SK-N-SH (cell line): ENCODE data around the gene RAB33B. TPM values are rescaled to one million over a fixed set of nuclear protein-coding genes. Genes with fewer than 3 reads are reported as not detected.

ENCODE experiments used
- CTCF ChIA-PET: fragments of 300-600, 350-600 bp; formaldehyde crosslinking; extraction: SDS; loops from one replicate; lab custom pipeline; 2021; lab: Yijun Ruan, JAX
- POLR2A ChIA-PET: fragments of 350-600 bp; sonication (Branson Sonifier 250); formaldehyde crosslinking; extraction: SDS; loops from one replicate; lab custom pipeline; 2020; ENCODE audit warnings: antibody characterized with exemption, inconsistent platforms; lab: Yijun Ruan, JAX
- DNase-seq: peaks from one replicate; pipeline ENCODE4 v3.0.0; 2012
- H2AFZ ChIP-seq: fragments of 200-600 bp; sonication (generic); 2 replicates; pipeline ENCODE4 v1.8.1; 2016; ENCODE audit warnings: antibody characterized with exemption, mild to moderate bottlenecking, low read depth
- H3F3A ChIP-seq: fragments of 200-600 bp; sonication (generic); replicated peaks from 2 replicates; pipeline ENCODE3; 2016; ENCODE audit warnings: antibody characterized with exemption, mild to moderate bottlenecking; ENCODE audit not compliant: insufficient read depth
- H3K27ac ChIP-seq, 2 experiments: fragments of 200-500 bp in 1 of 2; fragments of 200-600 bp in 1 of 2; sonication (Bioruptor generic) in 1 of 2; sonication (generic), shearing (Covaris generic) in 1 of 2; 2 replicates each; pipeline versions ENCODE4 v1.5.1 to v1.6.1; 2014 to 2016; ENCODE audit warnings: low read depth in 2 of 2, inconsistent platforms in 1 of 2, low read length in 1 of 2, mild to moderate bottlenecking in 1 of 2, mixed read lengths in 1 of 2
- H3K27me3 ChIP-seq: fragments of 200-600 bp; sonication (generic), shearing (Covaris generic); 2 replicates; pipeline ENCODE4 v1.6.1; 2016; ENCODE audit warnings: mixed run types; ENCODE audit not compliant: insufficient read depth
- H3K36me3 ChIP-seq, 2 experiments: fragments of 200-500 bp in 1 of 2; fragments of 200-600 bp in 1 of 2; sonication (Bioruptor generic) in 1 of 2; sonication (generic) in 1 of 2; replicated peaks in 1 of 2; 2 replicates each; pipeline versions ENCODE3 to v1.5.1; 2014 to 2016; ENCODE audit warnings: low read length in 1 of 2, mild to moderate bottlenecking in 1 of 2; ENCODE audit not compliant: insufficient read depth in 2 of 2, control insufficient read depth in 1 of 2
- H3K4me1 ChIP-seq, 2 experiments: fragments of 200-500 bp in 1 of 2; fragments of 200-600 bp in 1 of 2; sonication (Bioruptor generic) in 1 of 2; sonication (generic), shearing (Covaris generic) in 1 of 2; 2 replicates each; pipeline versions ENCODE4 v1.5.1 to v1.6.1; 2014 to 2016; ENCODE audit warnings: low read depth in 1 of 2, low read length in 1 of 2, mixed run types in 1 of 2; ENCODE audit not compliant: insufficient read depth in 2 of 2, control insufficient read depth in 1 of 2
- H3K4me2 ChIP-seq: fragments of 200-600 bp; sonication (generic), shearing (Covaris generic); 2 replicates; pipeline ENCODE4 v1.6.1; 2017; ENCODE audit warnings: mixed run types
- H3K4me3 ChIP-seq, 2 experiments: fragments of 200-500 bp in 1 of 2; fragments of 200-600 bp in 1 of 2; sonication (Bioruptor generic) in 1 of 2; sonication (generic), shearing (Covaris generic) in 1 of 2; 2 replicates each; pipeline versions ENCODE4 v1.5.1 to v1.8.1; 2014 to 2016; ENCODE audit warnings: low read depth in 2 of 2, inconsistent platforms in 1 of 2, low read length in 1 of 2, mild to moderate bottlenecking in 1 of 2, mixed read lengths in 1 of 2, moderate library complexity in 1 of 2
- H3K79me2 ChIP-seq: fragments of 200-600 bp; sonication (generic); 2 replicates; pipeline ENCODE4 v1.8.1; 2017; ENCODE audit warnings: mild to moderate bottlenecking; ENCODE audit not compliant: insufficient read depth
- H3K9ac ChIP-seq: fragments of 200-600 bp; sonication (generic); 2 replicates; pipeline ENCODE4 v1.6.1; 2017; ENCODE audit warnings: mixed run types
- H3K9me2 ChIP-seq: fragments of 200-600 bp; sonication (generic); 2 replicates; pipeline ENCODE4 v1.6.1; 2017; ENCODE audit warnings: mixed run types
- H3K9me3 ChIP-seq: fragments of 200-600 bp; sonication (generic); 2 replicates; pipeline ENCODE4 v1.6.1; 2017; ENCODE audit warnings: mixed run types, mild to moderate bottlenecking, moderate library complexity
- H4K20me1 ChIP-seq: fragments of 200-600 bp; sonication (generic); 2 replicates; pipeline ENCODE4 v1.6.1; 2017; ENCODE audit warnings: mild to moderate bottlenecking, mixed run types; ENCODE audit not compliant: insufficient read depth
- CHD2 ChIP-seq: fragments of 150-350 bp; IDR thresholded peaks from 2 replicates; pipeline ENCODE4 v1.6.1; 2018; ENCODE audit warnings: low read length; ENCODE audit not compliant: partially characterized antibody
- EP300 ChIP-seq, 2 experiments: IDR thresholded peaks; 2 replicates each; pipeline versions ENCODE4 v1.4.0 to v1.6.1; 2012; ENCODE audit warnings: borderline replicate concordance in 1 of 2, low read depth in 1 of 2, low read length in 1 of 2
- FOSL2 ChIP-seq: IDR thresholded peaks from 2 replicates; pipeline ENCODE4 v1.4.0; 2012; ENCODE audit warnings: low read depth, mild to moderate bottlenecking, moderate library complexity, borderline replicate concordance
- FOXM1 ChIP-seq: IDR thresholded peaks from 2 replicates; pipeline ENCODE4 v1.4.0; 2012; ENCODE audit warnings: low read depth, mild to moderate bottlenecking
- GABPA ChIP-seq: IDR thresholded peaks from 2 replicates; pipeline ENCODE4 v1.4.0; 2012; ENCODE audit warnings: low read depth, mild to moderate bottlenecking
- GATA2 ChIP-seq: sonication (generic); formaldehyde crosslinking; IDR thresholded peaks from 2 replicates; pipeline ENCODE4 v1.5.0; 2020; ENCODE audit warnings: mild to moderate bottlenecking, missing genetic modification reagents
- MAX ChIP-seq: IDR thresholded peaks from 2 replicates; pipeline ENCODE4 v1.4.0; 2012; ENCODE audit warnings: low read depth
- MEF2A ChIP-seq: IDR thresholded peaks from 2 replicates; pipeline ENCODE4 v1.4.0; 2012; ENCODE audit warnings: low read depth, borderline replicate concordance
- MXI1 ChIP-seq: IDR thresholded peaks from 2 replicates; pipeline ENCODE4 v1.6.1; 2012; ENCODE audit warnings: mild to moderate bottlenecking, low read depth, low read length, improper control_type of control experiment
- NFIC ChIP-seq: IDR thresholded peaks from 2 replicates; pipeline ENCODE4 v1.4.0; 2012; ENCODE audit warnings: borderline replicate concordance
- POLR2AphosphoS5 ChIP-seq: IDR thresholded peaks from 2 replicates; pipeline ENCODE4 v1.6.1; 2012; ENCODE audit warnings: low read depth, low read length
- RAD21 ChIP-seq: IDR thresholded peaks from 2 replicates; pipeline ENCODE4 v1.6.1; 2012; ENCODE audit warnings: mild to moderate bottlenecking, low read length
- RCOR1 ChIP-seq: fragments of 150-350 bp; IDR thresholded peaks from 2 replicates; pipeline ENCODE4 v1.6.1; 2017; ENCODE audit warnings: antibody characterized with exemption, low read length
- RFX5 ChIP-seq: IDR thresholded peaks from 2 replicates; pipeline ENCODE4 v1.6.1; 2012; ENCODE audit warnings: mild to moderate bottlenecking, improper control_type of control experiment, low read length
- RXRA ChIP-seq: IDR thresholded peaks from 2 replicates; pipeline ENCODE4 v1.4.0; 2012; ENCODE audit warnings: low read depth, mild to moderate bottlenecking, borderline replicate concordance
- SMC3 ChIP-seq: IDR thresholded peaks from 2 replicates; pipeline ENCODE4 v1.6.1; 2012; ENCODE audit warnings: low read depth, low read length, improper control_type of control experiment
- TCF12 ChIP-seq: IDR thresholded peaks from 2 replicates; pipeline ENCODE4 v1.4.0; 2012
- YY1 ChIP-seq: IDR thresholded peaks from 2 replicates; pipeline ENCODE4 v1.4.0; 2012; ENCODE audit warnings: low read depth, mild to moderate bottlenecking
- ZBTB33 ChIP-seq: IDR thresholded peaks from 2 replicates; pipeline ENCODE4 v1.4.0; 2012; ENCODE audit warnings: low read depth, borderline replicate concordance
- WGBS: methylation state at CpG from one replicate; pipeline ENCODE4 v1.1.6; 2017; ENCODE audit warnings: low lambda C conversion rate; 5-methylcytosine and 5-hydroxymethylcytosine counted together
- polyA plus RNA-seq, 3 experiments: library from polyadenylated mRNA; depleted of rRNA; stranded (reverse); fragments of >200 nt; gene quantifications; 2 replicates each; pipeline ENCODE4 v1.2.3, GENCODE V29; 2012
- TF ChIP-seq, protein P1 (sequence below): IDR thresholded peaks from 2 replicates; pipeline ENCODE4 v1.4.0; 2012; ENCODE audit warnings: low read depth, borderline replicate concordance
- TF ChIP-seq, protein P2 (sequence below): IDR thresholded peaks from 2 replicates; pipeline ENCODE4 v1.6.1; 2012; ENCODE audit warnings: mild to moderate bottlenecking, low read depth, low read length, moderate library complexity
- TF ChIP-seq, protein P3 (sequence below): fragments of 200-600 bp; sonication (generic); IDR thresholded peaks from 2 replicates; pipeline ENCODE4 v1.6.1; 2017; ENCODE audit warnings: antibody characterized with exemption, mild to moderate bottlenecking, moderate library complexity

The RAB33B gene
- polyA plus RNA-seq, 1 of the 3 experiments (the other 2 are of a cell fraction) = 2.3 TPM

GRCh38 chr4:139453041-139453370 is 915 bp upstream of the RAB33B start:
- Histone ChIP-seq H4K20me1 (peaks cover 23% of the 10 kb centered on the region; the same call in 1 of the 2 replicates), H2AFZ (peak overlapping the region; percentile 80), H3K9ac (peak overlapping the region; percentile 75), H3K4me2 (peak overlapping the region; percentile 76)
- CTCF ChIA-PET = interaction anchor here (0.9 to 1.7 kb wide), 5 partner anchors 8 to 423 kb away, joined by 3 to 6 read pairs (median 3); no protein-coding TSS in a partner anchor
- under 1% methylated on average over 8 of the region's 15 CpGs for WGBS
- TF ChIP-seq, protein P1, sequence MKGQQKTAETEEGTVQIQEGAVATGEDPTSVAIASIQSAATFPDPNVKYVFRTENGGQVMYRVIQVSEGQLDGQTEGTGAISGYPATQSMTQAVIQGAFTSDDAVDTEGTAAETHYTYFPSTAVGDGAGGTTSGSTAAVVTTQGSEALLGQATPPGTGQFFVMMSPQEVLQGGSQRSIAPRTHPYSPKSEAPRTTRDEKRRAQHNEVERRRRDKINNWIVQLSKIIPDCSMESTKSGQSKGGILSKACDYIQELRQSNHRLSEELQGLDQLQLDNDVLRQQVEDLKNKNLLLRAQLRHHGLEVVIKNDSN = no peak
- TF ChIP-seq POLR2AphosphoS5 (no peak), ZBTB33 (no peak), MEF2A (no peak), MXI1 (peak; percentile 26; the same call in 1 of the 2 replicates), RXRA (no peak), FOSL2 (no peak), FOXM1 (no peak), YY1 (no peak), GABPA (no peak), MAX (no peak), NFIC (no peak), RCOR1 (no peak), TCF12 (no peak), SMC3 (no peak), RAD21 (no peak), GATA2 (CRISPR knock-in tag) (no peak), RFX5 (no peak), EP300 (IDR thresholded peaks at IDR 0.05; ENCODE audit: borderline replicate concordance in 1 of 2, low read depth in 1 of 2, low read length in 1 of 2) (no peak), CHD2 (peak; percentile 18)
- TF ChIP-seq, protein P2, sequence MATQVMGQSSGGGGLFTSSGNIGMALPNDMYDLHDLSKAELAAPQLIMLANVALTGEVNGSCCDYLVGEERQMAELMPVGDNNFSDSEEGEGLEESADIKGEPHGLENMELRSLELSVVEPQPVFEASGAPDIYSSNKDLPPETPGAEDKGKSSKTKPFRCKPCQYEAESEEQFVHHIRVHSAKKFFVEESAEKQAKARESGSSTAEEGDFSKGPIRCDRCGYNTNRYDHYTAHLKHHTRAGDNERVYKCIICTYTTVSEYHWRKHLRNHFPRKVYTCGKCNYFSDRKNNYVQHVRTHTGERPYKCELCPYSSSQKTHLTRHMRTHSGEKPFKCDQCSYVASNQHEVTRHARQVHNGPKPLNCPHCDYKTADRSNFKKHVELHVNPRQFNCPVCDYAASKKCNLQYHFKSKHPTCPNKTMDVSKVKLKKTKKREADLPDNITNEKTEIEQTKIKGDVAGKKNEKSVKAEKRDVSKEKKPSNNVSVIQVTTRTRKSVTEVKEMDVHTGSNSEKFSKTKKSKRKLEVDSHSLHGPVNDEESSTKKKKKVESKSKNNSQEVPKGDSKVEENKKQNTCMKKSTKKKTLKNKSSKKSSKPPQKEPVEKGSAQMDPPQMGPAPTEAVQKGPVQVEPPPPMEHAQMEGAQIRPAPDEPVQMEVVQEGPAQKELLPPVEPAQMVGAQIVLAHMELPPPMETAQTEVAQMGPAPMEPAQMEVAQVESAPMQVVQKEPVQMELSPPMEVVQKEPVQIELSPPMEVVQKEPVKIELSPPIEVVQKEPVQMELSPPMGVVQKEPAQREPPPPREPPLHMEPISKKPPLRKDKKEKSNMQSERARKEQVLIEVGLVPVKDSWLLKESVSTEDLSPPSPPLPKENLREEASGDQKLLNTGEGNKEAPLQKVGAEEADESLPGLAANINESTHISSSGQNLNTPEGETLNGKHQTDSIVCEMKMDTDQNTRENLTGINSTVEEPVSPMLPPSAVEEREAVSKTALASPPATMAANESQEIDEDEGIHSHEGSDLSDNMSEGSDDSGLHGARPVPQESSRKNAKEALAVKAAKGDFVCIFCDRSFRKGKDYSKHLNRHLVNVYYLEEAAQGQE = no peak
- TF ChIP-seq, protein P3, sequence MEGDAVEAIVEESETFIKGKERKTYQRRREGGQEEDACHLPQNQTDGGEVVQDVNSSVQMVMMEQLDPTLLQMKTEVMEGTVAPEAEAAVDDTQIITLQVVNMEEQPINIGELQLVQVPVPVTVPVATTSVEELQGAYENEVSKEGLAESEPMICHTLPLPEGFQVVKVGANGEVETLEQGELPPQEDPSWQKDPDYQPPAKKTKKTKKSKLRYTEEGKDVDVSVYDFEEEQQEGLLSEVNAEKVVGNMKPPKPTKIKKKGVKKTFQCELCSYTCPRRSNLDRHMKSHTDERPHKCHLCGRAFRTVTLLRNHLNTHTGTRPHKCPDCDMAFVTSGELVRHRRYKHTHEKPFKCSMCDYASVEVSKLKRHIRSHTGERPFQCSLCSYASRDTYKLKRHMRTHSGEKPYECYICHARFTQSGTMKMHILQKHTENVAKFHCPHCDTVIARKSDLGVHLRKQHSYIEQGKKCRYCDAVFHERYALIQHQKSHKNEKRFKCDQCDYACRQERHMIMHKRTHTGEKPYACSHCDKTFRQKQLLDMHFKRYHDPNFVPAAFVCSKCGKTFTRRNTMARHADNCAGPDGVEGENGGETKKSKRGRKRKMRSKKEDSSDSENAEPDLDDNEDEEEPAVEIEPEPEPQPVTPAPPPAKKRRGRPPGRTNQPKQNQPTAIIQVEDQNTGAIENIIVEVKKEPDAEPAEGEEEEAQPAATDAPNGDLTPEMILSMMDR = peak; percentile 65
- TF ChIP-seq, all 33 proteins: peak for 3
- POLR2A ChIA-PET = interaction anchor here (0.6 to 1.6 kb wide), 7 partner anchors 9 to 551 kb away, joined by 3 to 11 read pairs (median 3); partner anchors contain the start of gene SETD7
- Histone ChIP-seq H3K36me3 (peaks cover 0 to 12% of the 10 kb centered on the region in 2 experiments), H3K27ac (peak overlapping the region; percentile 88 to 96), H3K4me3 (peak overlapping the region; percentile 99 to 100), H3K4me1 (peaks cover 14 to 17% of the 10 kb centered on the region in 2 experiments; a peak in 3 of 4 replicates), H3K9me3 (no peaks in the 10 kb centered on the region), H3K27me3 (no peaks in the 10 kb centered on the region), H3K9me2 (no peaks in the 10 kb centered on the region), H3F3A (peaks cover 24% of the 10 kb centered on the region), H3K79me2 (peaks cover 58% of the 10 kb centered on the region)
- DNase-seq = no peak
